Endothelial cell of umbilical vein (primary cell): ENCODE results near the gene CAPN7. TPM values are rescaled to one million over a fixed set of nuclear protein-coding genes. Genes with fewer than 3 reads are reported as not detected.

Experiments used
- BruUV-seq: library from RNA; stranded (reverse); fragments of 400-500 nt; replicated peaks from 2 replicates; lab custom pipeline; 2021; lab: Mats Ljungman, UMichigan
- CTCF ChIA-PET: fragments of 300-600, 350-600 bp; sonication (Branson Sonifier 250); formaldehyde crosslinking; loops from one replicate; lab custom pipeline; 2021; ENCODE audit warnings: antibody characterized with exemption, inconsistent platforms; lab: Charles Lee
- POLR2A ChIA-PET: fragments of 300-600, 350-600 bp; sonication (Branson Sonifier 250); formaldehyde crosslinking; loops from one replicate; lab custom pipeline; 2021; ENCODE audit warnings: antibody characterized with exemption, inconsistent platforms; lab: Charles Lee
- DNase-seq: peaks from one replicate; pipeline ENCODE4 v3.0.0-alpha.2; 2011; ENCODE audit warnings: low read depth, low spot score
- FAIRE-seq: peaks from 2 replicates; lab custom pipeline; 2011; peaks lifted over from hg19 to GRCh38; lab: Jason Lieb, UNC
- H2AFZ ChIP-seq: 2 replicates; pipeline ENCODE4 v1.6.0; 2012; ENCODE audit warnings: low read depth, low read length, control low read depth, inconsistent platforms
- H3K27ac ChIP-seq: 2 replicates; pipeline ENCODE4 v1.5.1; 2011; ENCODE audit warnings: low read depth, mild to moderate bottlenecking, control low read depth, low read length, moderate library complexity; ENCODE audit not compliant: insufficient read depth
- H3K27me3 ChIP-seq, 2 experiments: 2 replicates each; pipeline versions ENCODE4 v1.6.0 to v1.6.1; 2011; ENCODE audit warnings: low read length in 2 of 2, mixed read lengths in 1 of 2; ENCODE audit not compliant: control insufficient read depth in 2 of 2, insufficient read depth in 2 of 2
- H3K36me3 ChIP-seq, 2 experiments: 2 replicates in 1 of 2; 3 replicates in 1 of 2; pipeline ENCODE4 v1.5.1; 2011; ENCODE audit warnings: low read length in 2 of 2, mild to moderate bottlenecking in 1 of 2, moderate library complexity in 1 of 2; ENCODE audit not compliant: control insufficient read depth in 2 of 2, insufficient read depth in 2 of 2; ENCODE audit errors: extremely low read depth in 1 of 2
- H3K4me1 ChIP-seq: 3 replicates; pipeline ENCODE4 v1.5.1; 2011; ENCODE audit warnings: mild to moderate bottlenecking, low read length; ENCODE audit not compliant: control insufficient read depth, insufficient read depth; ENCODE audit errors: extremely low read depth
- H3K4me2 ChIP-seq: 2 replicates; pipeline ENCODE4 v1.6.1; 2011; ENCODE audit warnings: low read length, control low read depth, mixed read lengths; ENCODE audit not compliant: insufficient read depth
- H3K4me3 ChIP-seq, 3 experiments: fragments of 200-600 bp in 1 of 3; sonication (generic), shearing (Covaris generic) in 1 of 3; replicated peaks in 1 of 3; 2 replicates each; pipeline ENCODE4 v1.5.1; 2011 to 2016; ENCODE audit warnings: control low read depth in 3 of 3, low read length in 3 of 3, mild to moderate bottlenecking in 2 of 3, inconsistent platforms in 1 of 3, low read depth in 1 of 3, moderate library complexity in 1 of 3; ENCODE audit not compliant: insufficient read depth in 1 of 3
- H3K79me2 ChIP-seq: 2 replicates; pipeline ENCODE4 v1.6.0; 2012; ENCODE audit warnings: low read length, inconsistent platforms; ENCODE audit not compliant: control insufficient read depth, insufficient read depth
- H3K9ac ChIP-seq: replicated peaks from 2 replicates; pipeline ENCODE3; 2011; ENCODE audit warnings: low read length, control low read depth; ENCODE audit not compliant: insufficient read depth; ENCODE audit errors: extremely low read depth
- H3K9me1 ChIP-seq: replicated peaks from 3 replicates; pipeline ENCODE4 v1.6.0; 2011; ENCODE audit warnings: mild to moderate bottlenecking, low read length; ENCODE audit not compliant: control insufficient read depth, insufficient read depth; ENCODE audit errors: extremely low read depth
- H3K9me3 ChIP-seq: replicated peaks from 2 replicates; pipeline ENCODE4 v1.5.1; 2012; ENCODE audit warnings: low read length, inconsistent platforms; ENCODE audit not compliant: control insufficient read depth, insufficient read depth
- H4K20me1 ChIP-seq: replicated peaks from 2 replicates; pipeline ENCODE3; 2011; ENCODE audit warnings: mild to moderate bottlenecking, low read length; ENCODE audit not compliant: control insufficient read depth, insufficient read depth; ENCODE audit errors: extremely low read depth
- CTCF ChIP-seq, 2 donors: IDR thresholded peaks; 1 replicate in 1 of 2; 2 replicates in 1 of 2; pipeline ENCODE4 v1.5.1; 2011; ENCODE audit warnings: low read length in 2 of 2, mild to moderate bottlenecking in 2 of 2, moderate library complexity in 2 of 2, control low read depth in 1 of 2, inconsistent platforms in 1 of 2, low read depth in 1 of 2; ENCODE audit not compliant: insufficient read depth in 1 of 2; ENCODE audit errors: extremely low read depth in 1 of 2
- EZH2 ChIP-seq: IDR thresholded peaks from 2 replicates; pipeline ENCODE4 v1.6.1; 2012; ENCODE audit warnings: borderline replicate concordance, low read depth, mild to moderate bottlenecking, moderate library complexity, low read length, inconsistent platforms; ENCODE audit not compliant: severe bottlenecking
- FOS ChIP-seq: IDR thresholded peaks from 2 replicates; pipeline ENCODE4 v1.6.1; 2011; ENCODE audit warnings: mild to moderate bottlenecking, low read length, moderate library complexity, borderline replicate concordance; ENCODE audit not compliant: insufficient read depth
- GATA2 ChIP-seq: IDR thresholded peaks from 2 replicates; pipeline ENCODE4 v1.7.0; 2011; ENCODE audit warnings: low read depth, mild to moderate bottlenecking, moderate library complexity, mixed read lengths, low read length; ENCODE audit not compliant: insufficient read length, insufficient read depth
- JUN ChIP-seq: IDR thresholded peaks from 2 replicates; pipeline ENCODE4 v1.6.1; 2011; ENCODE audit warnings: borderline replicate concordance, low read depth; ENCODE audit not compliant: insufficient read length, insufficient read depth
- MAX ChIP-seq: IDR thresholded peaks from 2 replicates; pipeline ENCODE4 v1.6.1; 2011; ENCODE audit not compliant: insufficient read depth, insufficient read length
- MYC ChIP-seq: IDR thresholded peaks from one replicate; pipeline ENCODE4 v1.6.1; 2011; ENCODE audit warnings: mild to moderate bottlenecking, low read depth, low read length
- POLR2A ChIP-seq: IDR thresholded peaks from 2 replicates; pipeline ENCODE4 v1.6.1; 2012; ENCODE audit warnings: low read depth, mild to moderate bottlenecking, control low read depth, low read length
- POLR2AphosphoS5 ChIP-seq: IDR thresholded peaks from 2 replicates; pipeline ENCODE4 v1.6.1; 2012; ENCODE audit warnings: low read depth, mild to moderate bottlenecking, control low read depth, low read length, moderate library complexity; ENCODE audit not compliant: insufficient read depth
- dilution Hi-C: fragments of 300-500 bp; cut with MboI; formaldehyde crosslinking; loops from one replicate; pipeline ENCODE4 v1.15.0; 2019; ENCODE audit warnings: low sequenced_read_pairs; ENCODE audit not compliant: extremely low pct_ligation_motif_present
- intact Hi-C: fragments of 100-400 bp; cut with micrococcal nuclease; formaldehyde crosslinking; loops from one replicate; pipeline ENCODE4 v1.10.0; 2022
- polyA plus RNA-seq, 4 experiments: library from polyadenylated mRNA; depleted of rRNA in 3 of 4; stranded (reverse) in 3 of 4; unstranded in 1 of 4; fragments of >200 nt; gene quantifications; 2 replicates each; pipeline versions ENCODE4 v1.2.1 to v1.2.3, GENCODE V29; 2011 to 2012; ENCODE audit warnings: missing spikeins in 1 of 4
- total RNA-seq: library from RNA; stranded (reverse); gene quantifications from 2 replicates; pipeline ENCODE4 v1.2.3, GENCODE V29; 2021

The CAPN7 gene
- total and polyA plus RNA-seq, 2 donors (not counting 3 experiments of a cell fraction or from before 2014, with no cell fraction given): 13.2 to 32.7 TPM

- TF ChIP-seq EZH2: no peak
- no peak for TF ChIP-seq POLR2A
- TF ChIP-seq MAX: no peak
- no peak for TF ChIP-seq POLR2AphosphoS5
- no peak for TF ChIP-seq FOS
- no peak for TF ChIP-seq MYC
- TF ChIP-seq JUN: no peak
- TF ChIP-seq CTCF (IDR thresholded peaks at IDR 0.05; ENCODE audit: extremely low read depth in 1 of 2, insufficient read depth in 1 of 2, low read depth in 1 of 2, low read length in 2 of 2): no peak
- no peak for TF ChIP-seq GATA2
- H3K9me3 ChIP-seq: no peaks in the 10 kb centered on the region
- no peak for DNase-seq
- no peak overlapping the region for H2AFZ ChIP-seq
- dilution Hi-C loops (no loop called here), intact Hi-C loops (no loop called here)
- no peaks in the 10 kb centered on the region for H3K36me3 ChIP-seq
- FAIRE-seq: no peak
- BruUV-seq: no TSS peak
- ChIA-PET POLR2A (no interaction called here), CTCF (interaction anchor here (1.4 kb wide), 1 partner anchor 63 kb away, joined by 4 read pairs; no protein-coding TSS in a partner anchor)
- H3K4me1 ChIP-seq: no peaks in the 10 kb centered on the region
- H3K4me2 ChIP-seq: no peak overlapping the region
- H3K9me1 ChIP-seq: no peaks in the 10 kb centered on the region
- no peak overlapping the region for H3K4me3 ChIP-seq
- no peaks in the 10 kb centered on the region for H3K79me2 ChIP-seq
- H3K9ac ChIP-seq: no peak overlapping the region
- H4K20me1 ChIP-seq: no peaks in the 10 kb centered on the region
- no peak overlapping the region for H3K27ac ChIP-seq
- H3K27me3 ChIP-seq: peaks cover 28 to 64% of the 10 kb centered on the region in 2 experiments
Observed at GRCh38 chr3:15181963-15182362, 24.1 kb upstream of the CAPN7 start.
